BE2C (cell line): ENCODE results near the gene DYNLT3.

Experiments used
- DNase-seq: peaks from one replicate; pipeline ENCODE4 v3.0.0-alpha.2; 2020
- H3K27me3 ChIP-seq: fragments of 250-450 bp; sonication (Bioruptor Pico); 2 replicates; pipeline ENCODE4 v1.5.1; 2020; ENCODE audit warnings: mild to moderate bottlenecking
- H3K36me3 ChIP-seq: fragments of 250-450 bp; sonication (Bioruptor Pico); 2 replicates; pipeline ENCODE4 v1.5.1; 2020; ENCODE audit warnings: mild to moderate bottlenecking
- H3K4me1 ChIP-seq: fragments of 250-450 bp; sonication (Bioruptor Pico); 2 replicates; pipeline ENCODE4 v1.5.1; 2020
- H3K4me3 ChIP-seq: 2 replicates; pipeline ENCODE4 v1.5.1; 2011; ENCODE audit warnings: low read depth, low read length
- H3K9me3 ChIP-seq: fragments of 250-450 bp; sonication (Bioruptor Pico); 2 replicates; pipeline ENCODE4 v1.5.1; 2020
- CTCF ChIP-seq: IDR thresholded peaks from 2 replicates; pipeline ENCODE4 v1.5.1; 2012; ENCODE audit warnings: mild to moderate bottlenecking, low read depth, low read length

DYNLT3 gene

GRCh38 chrX:37887347-37887746 lies 40.0 kb upstream of the DYNLT3 start:
- H3K27me3 ChIP-seq, result no peaks in the 10 kb centered on the region
- no peaks in the 10 kb centered on the region for H3K4me1 ChIP-seq
- H3K4me3 ChIP-seq, result no peak overlapping the region
- no peaks in the 10 kb centered on the region for H3K9me3 ChIP-seq
- TF ChIP-seq CTCF, result no peak
- no peak for DNase-seq
- H3K36me3 ChIP-seq, result no peaks in the 10 kb centered on the region

DNA sequence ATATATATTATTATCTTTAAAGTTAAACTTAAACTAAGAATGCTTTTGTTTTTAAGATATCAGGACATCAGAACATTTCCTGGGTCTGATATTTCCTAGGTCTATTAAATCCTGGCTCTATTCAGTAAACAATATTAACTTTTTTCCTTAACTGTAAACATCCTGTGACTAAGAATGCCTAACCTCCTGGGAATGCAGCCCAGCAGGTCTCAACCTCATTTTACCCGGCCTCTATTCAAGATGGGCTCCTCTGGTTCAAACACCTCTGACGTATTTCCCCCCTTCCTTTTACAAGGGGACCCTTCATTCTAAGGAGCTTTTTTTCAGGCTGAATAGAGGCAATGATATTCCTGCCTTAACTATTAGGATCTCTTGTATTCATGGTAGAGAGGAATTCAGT lies 35.8 kb upstream of the DYNLT3 start:
- H3K27me3 ChIP-seq, result no peaks in the 10 kb centered on the region
- H3K9me3 ChIP-seq, result no peaks in the 10 kb centered on the region
- no peak for TF ChIP-seq CTCF
- H3K36me3 ChIP-seq, result no peaks in the 10 kb centered on the region
- DNase-seq, result no peak
- no peaks in the 10 kb centered on the region for H3K4me1 ChIP-seq
- no peak overlapping the region for H3K4me3 ChIP-seq

GRCh38 chrX:37879692-37880091 lies 32.3 kb upstream of the DYNLT3 start:
- no peak for TF ChIP-seq CTCF
- H3K4me3 ChIP-seq, result no peak overlapping the region
- no peaks in the 10 kb centered on the region for H3K4me1 ChIP-seq
- no peaks in the 10 kb centered on the region for H3K36me3 ChIP-seq
- no peaks in the 10 kb centered on the region for H3K27me3 ChIP-seq
- no peak for DNase-seq
- no peaks in the 10 kb centered on the region for H3K9me3 ChIP-seq

DNA sequence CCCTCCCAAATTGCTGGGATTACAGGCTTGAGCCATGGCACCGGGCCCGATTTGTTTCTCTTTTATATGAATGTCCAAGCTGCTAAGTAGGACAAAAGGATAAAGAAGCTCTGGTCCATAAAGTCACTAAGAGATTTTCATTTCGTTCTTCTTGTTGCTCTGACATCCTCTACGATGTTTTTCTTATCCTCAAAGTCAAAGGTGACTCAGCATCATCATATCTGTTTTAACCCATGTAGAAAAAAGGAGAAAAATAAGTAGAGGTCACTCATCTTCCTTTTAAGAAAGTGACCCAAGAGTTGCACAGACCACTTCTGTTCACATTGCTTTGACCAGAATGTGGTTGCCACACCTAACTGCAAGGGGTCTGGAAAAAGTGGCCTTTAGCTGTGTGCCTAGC lies 29.3 kb upstream of the DYNLT3 start:
- no peaks in the 10 kb centered on the region for H3K27me3 ChIP-seq
- no peaks in the 10 kb centered on the region for H3K9me3 ChIP-seq
- no peak for DNase-seq
- H3K4me1 ChIP-seq, result no peaks in the 10 kb centered on the region
- no peaks in the 10 kb centered on the region for H3K36me3 ChIP-seq
- TF ChIP-seq CTCF, result no peak
- H3K4me3 ChIP-seq, result no peak overlapping the region

DNA sequence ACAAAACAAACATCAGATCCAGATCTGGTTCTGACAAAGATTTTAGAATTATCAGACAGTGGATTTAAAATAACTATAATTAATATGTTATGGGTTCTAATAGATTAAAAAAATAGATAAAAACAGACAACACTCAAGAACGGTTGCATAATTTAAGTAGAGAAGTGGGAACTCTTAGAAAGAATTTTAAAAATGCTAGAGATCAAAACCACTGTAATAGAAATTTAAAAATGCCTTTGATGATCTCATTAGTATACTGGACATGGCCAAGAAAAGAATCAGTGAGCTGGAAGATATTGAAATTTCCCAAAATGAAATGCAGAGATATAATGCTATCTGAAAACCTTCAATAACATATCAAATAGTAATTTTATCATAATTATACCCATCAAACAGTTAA lies 28.3 kb upstream of the DYNLT3 start:
- H3K4me3 ChIP-seq, result no peak overlapping the region
- no peak for DNase-seq
- no peaks in the 10 kb centered on the region for H3K27me3 ChIP-seq
- no peaks in the 10 kb centered on the region for H3K4me1 ChIP-seq
- no peaks in the 10 kb centered on the region for H3K36me3 ChIP-seq
- H3K9me3 ChIP-seq, result no peaks in the 10 kb centered on the region
- no peak for TF ChIP-seq CTCF

GRCh38 chrX:37873220-37873619 lies 25.8 kb upstream of the DYNLT3 start:
- no peak for TF ChIP-seq CTCF
- H3K9me3 ChIP-seq, result no peaks in the 10 kb centered on the region

More at GRCh38 chrX:37873220-37873619, 25.8 kb upstream of the DYNLT3 start:
- H3K36me3 ChIP-seq, result no peaks in the 10 kb centered on the region
- no peaks in the 10 kb centered on the region for H3K4me1 ChIP-seq
- H3K4me3 ChIP-seq, result no peak overlapping the region
- H3K27me3 ChIP-seq, result no peaks in the 10 kb centered on the region
- DNase-seq, result no peak
